Prostate gland (tissue), 2 donors: ENCODE measurements around the gene SOX18. TPM values are rescaled to one million over a fixed set of nuclear protein-coding genes. Genes with fewer than 3 reads are reported as not detected.
A peak's percentile ranks its signal among the peaks of the same experiment; 100 is the strongest.

Experiments used
- DNase-seq: peaks from one replicate; pipeline ENCODE4 v3.0.0-alpha.2; 2019; ENCODE audit warnings: low spot score
- H3K27ac ChIP-seq, 2 donors: fragments of 200-600 bp; sonication (generic); 2 replicates each; pipeline ENCODE4 v1.5.1; 2017 to 2019
- H3K27me3 ChIP-seq: fragments of 200-600 bp; sonication (generic); replicated peaks from 2 replicates; pipeline ENCODE4 v1.5.1; 2019; ENCODE audit not compliant: insufficient read depth
- H3K36me3 ChIP-seq, 2 donors: fragments of 200-600 bp; sonication (generic); 1 replicate in 1 of 2; 2 replicates in 1 of 2; pipeline versions ENCODE4 v1.5.1 to v1.8.1; 2017 to 2019
- H3K4me1 ChIP-seq: fragments of 200-600 bp; sonication (generic); replicated peaks from 2 replicates; pipeline ENCODE4 v1.5.1; 2019
- H3K4me3 ChIP-seq, 2 donors: fragments of 200-600 bp; sonication (generic); 2 replicates each; pipeline ENCODE4 v1.5.1; 2017 to 2019
- H3K9me3 ChIP-seq: fragments of 200-600 bp; sonication (generic); 2 replicates; pipeline ENCODE4 v1.5.1; 2017
- CTCF ChIP-seq, 4 experiments: fragments of 200-600 bp in 2 of 4; fragments of 450-650 bp in 2 of 4; sonication (generic) in 2 of 4; IDR thresholded peaks; 1 replicate in 3 of 4; 2 replicates in 1 of 4; pipeline ENCODE4 v1.5.1; 2016 to 2019; ENCODE audit warnings: antibody characterized with exemption in 4 of 4, mild to moderate bottlenecking in 2 of 4, moderate library complexity in 2 of 4
- POLR2A ChIP-seq: fragments of 450-650 bp; IDR thresholded peaks from one replicate; pipeline ENCODE4 v1.6.1; 2016; ENCODE audit warnings: antibody characterized with exemption, mild to moderate bottlenecking
- POLR2AphosphoS5 ChIP-seq: sonication (generic); formaldehyde crosslinking; IDR thresholded peaks from one replicate; pipeline ENCODE4 v1.6.1; 2017; ENCODE audit warnings: antibody characterized with exemption
- WGBS: methylation state at CpG from one replicate; pipeline ENCODE4 v1.1.5; 2018; 5-methylcytosine and 5-hydroxymethylcytosine counted together
- intact Hi-C: fragments of 100-400 bp; cut with DNase I; formaldehyde crosslinking; loops from one replicate; pipeline ENCODE4 v1.14.2; 2022
- total RNA-seq, 2 donors: library from RNA; depleted of rRNA; stranded (reverse); fragments of >200 nt; gene quantifications; one replicate each; pipeline ENCODE4 v1.1.0, GENCODE V29; 2016

Gene SOX18
- total RNA-seq, 2 donors from 2014 or later, result 4.7 to 12.8 TPM

- H3K4me1 ChIP-seq, result peaks cover 8% of the 10 kb centered on the region
- intact Hi-C loops, result no loop called here
- no peaks in the 10 kb centered on the region for H3K27me3 ChIP-seq
- no peaks in the 10 kb centered on the region for H3K36me3 ChIP-seq
- peak overlapping the region; percentile 37 to 50 for H3K4me3 ChIP-seq
- H3K9me3 ChIP-seq, result no peaks in the 10 kb centered on the region
- WGBS, result 1% methylated on average over 27 of the region's 52 CpGs
- no peak overlapping the region for H3K27ac ChIP-seq
- TF ChIP-seq POLR2AphosphoS5, result no peak
- TF ChIP-seq POLR2A, result no peak
- peak in 3 of 4 experiments; percentile 31 to 64 (median 58) for TF ChIP-seq CTCF (IDR thresholded peaks at IDR 0.05)
- peak; percentile 62 for DNase-seq
Measured at GRCh38 chr20:64083378-64083803, 34.0 kb upstream of the SOX18 start.

- Histone ChIP-seq H3K27me3 (no peaks in the 10 kb centered on the region), H3K4me3 (peak overlapping the region in 1 of 2 donors; percentile 50), H3K4me1 (peaks cover 9% of the 10 kb centered on the region), H3K36me3 (no peaks in the 10 kb centered on the region), H3K27ac (no peak overlapping the region), H3K9me3 (no peaks in the 10 kb centered on the region)
- DNase-seq, result no peak
- intact Hi-C loops, result no loop called here
- WGBS, result 24% methylated on average over 13 of the region's 13 CpGs
- TF ChIP-seq CTCF (IDR thresholded peaks at IDR 0.05), result no peak
- TF ChIP-seq POLR2A, result no peak
- TF ChIP-seq POLR2AphosphoS5, result no peak
Measured at GRCh38 chr20:64082820-64083377, 33.5 kb upstream of the SOX18 start.

- H3K4me1 ChIP-seq, result peaks cover 9% of the 10 kb centered on the region
Measured at GRCh38 chr20:64082126-64082731, 32.8 kb upstream of the SOX18 start.

GRCh38 chr20:64081624-64081964 is 32.2 kb upstream of the SOX18 start:
- no peak overlapping the region for H3K4me3 ChIP-seq
- no peak for DNase-seq
- TF ChIP-seq CTCF (IDR thresholded peaks at IDR 0.05), result no peak
- no peak for TF ChIP-seq POLR2AphosphoS5
- TF ChIP-seq POLR2A, result no peak
- intact Hi-C loops, result no loop called here
- no peaks in the 10 kb centered on the region for H3K9me3 ChIP-seq
- 91% methylated on average over 6 of the region's 6 CpGs for WGBS
- H3K36me3 ChIP-seq, result no peaks in the 10 kb centered on the region
- H3K27me3 ChIP-seq, result no peaks in the 10 kb centered on the region
- no peak overlapping the region for H3K27ac ChIP-seq
- peaks cover 9% of the 10 kb centered on the region for H3K4me1 ChIP-seq

More at GRCh38 chr20:64082126-64082731, 32.8 kb upstream of the SOX18 start:
- Histone ChIP-seq H3K4me3 (no peak overlapping the region), H3K9me3 (no peaks in the 10 kb centered on the region), H3K36me3 (no peaks in the 10 kb centered on the region), H3K27ac (no peak overlapping the region), H3K27me3 (no peaks in the 10 kb centered on the region)
- 37% methylated on average over 13 of the region's 13 CpGs for WGBS
- intact Hi-C loops, result no loop called here
- TF ChIP-seq CTCF (IDR thresholded peaks at IDR 0.05), result no peak
- no peak for TF ChIP-seq POLR2A
- DNase-seq, result no peak
